Activated T-helper 1 cell treated with anti-CD3 and anti-CD28 coated beads, Interleukin-12 subunit alpha, Interleukin-12 subunit beta, Interleukin-2, Interleukin-4 antibody, amounts not matched to agents 30 ng/mL and 10 ng/mL and 1 ng/mL, durations not matched to agents 14 hours and 24 hours and 36 hours (primary cell): ENCODE data around the gene AMFR. TPM values are rescaled to one million over a fixed set of nuclear protein-coding genes. Genes with fewer than 3 reads are reported as not detected.
A peak's percentile ranks its signal among the peaks of the same experiment; 100 is the strongest.

ENCODE experiments used
- DNase-seq: peaks from one replicate; pipeline ENCODE4 v3.0.0; 2021; ENCODE audit warnings: low spot score
- H3K27ac Mint-ChIP-seq: one replicate; pipeline ENCODE4 v1.8.0; 2021; ENCODE audit warnings: mild to moderate bottlenecking, mixed read lengths
- H3K27me3 Mint-ChIP-seq: one replicate; pipeline ENCODE4 v1.8.0; 2022; ENCODE audit warnings: mild to moderate bottlenecking, moderate library complexity, mixed read lengths; ENCODE audit not compliant: insufficient read depth
- H3K36me3 Mint-ChIP-seq: one replicate; pipeline ENCODE4 v1.8.0; 2021; ENCODE audit warnings: low read depth, mixed read lengths
- H3K4me1 Mint-ChIP-seq: one replicate; pipeline ENCODE4 v1.8.0; 2021; ENCODE audit warnings: low read depth, mixed read lengths
- H3K4me3 Mint-ChIP-seq: one replicate; pipeline ENCODE4 v1.8.0; 2021; ENCODE audit warnings: mild to moderate bottlenecking, moderate library complexity, mixed read lengths
- H3K9me3 Mint-ChIP-seq: one replicate; pipeline ENCODE4 v1.8.0; 2021; ENCODE audit warnings: mixed read lengths
- intact Hi-C: fragments of 100-400 bp; cut with micrococcal nuclease; formaldehyde crosslinking; loops from one replicate; pipeline ENCODE4 v1.15.1; 2024
- total RNA-seq: library from RNA; stranded (reverse); gene quantifications from 2 replicates; pipeline ENCODE4 v1.2.3, GENCODE V29; 2022

The AMFR gene
- total RNA-seq, 1 donor from 2014 or later = 57.2 TPM

- H3K27ac Mint-ChIP-seq = no peak overlapping the region
- intact Hi-C loops = no loop called here
- H3K4me1 Mint-ChIP-seq = peaks cover 15% of the 10 kb centered on the region
- no peak overlapping the region for H3K4me3 Mint-ChIP-seq
- H3K27me3 Mint-ChIP-seq = no peaks in the 10 kb centered on the region
- DNase-seq = no peak
- H3K36me3 Mint-ChIP-seq = peaks cover 8% of the 10 kb centered on the region
- no peaks in the 10 kb centered on the region for H3K9me3 Mint-ChIP-seq
These were observed 62.1 kb downstream of the AMFR start for GRCh38 chr16:56363181-56363716.

- no peaks in the 10 kb centered on the region for H3K27me3 Mint-ChIP-seq
- peaks cover 8% of the 10 kb centered on the region for H3K36me3 Mint-ChIP-seq
- H3K9me3 Mint-ChIP-seq = no peaks in the 10 kb centered on the region
- no peak overlapping the region for H3K4me3 Mint-ChIP-seq
- intact Hi-C loops = no loop called here
- no peak for DNase-seq
- H3K27ac Mint-ChIP-seq = no peak overlapping the region
- H3K4me1 Mint-ChIP-seq = peaks cover 21% of the 10 kb centered on the region
These were observed 62.6 kb downstream of the AMFR start for GRCh38 chr16:56362706-56363105.

- H3K4me1 Mint-ChIP-seq = peaks cover 25% of the 10 kb centered on the region
- DNase-seq = no peak
These were observed 63.2 kb downstream of the AMFR start for GRCh38 chr16:56362057-56362655.

GRCh38 chr16:56360117-56361008, 65.0 kb downstream of the AMFR start:
- H3K9me3 Mint-ChIP-seq = no peaks in the 10 kb centered on the region
- DNase-seq = no peak
- H3K27ac Mint-ChIP-seq = no peak overlapping the region
- H3K27me3 Mint-ChIP-seq = no peaks in the 10 kb centered on the region
- peaks cover 38% of the 10 kb centered on the region for H3K4me1 Mint-ChIP-seq
- intact Hi-C loops = no loop called here
- no peak overlapping the region for H3K4me3 Mint-ChIP-seq
- peaks cover 3% of the 10 kb centered on the region for H3K36me3 Mint-ChIP-seq

More at GRCh38 chr16:56362057-56362655, 63.2 kb downstream of the AMFR start:
- Mint-ChIP-seq H3K4me3 (no peak overlapping the region), H3K27me3 (no peaks in the 10 kb centered on the region), H3K27ac (peak overlapping the region; percentile 42), H3K9me3 (no peaks in the 10 kb centered on the region), H3K36me3 (peaks cover 3% of the 10 kb centered on the region)
- intact Hi-C loops = no loop called here

GRCh38 chr16:56357765-56358322, 67.5 kb downstream of the AMFR start:
- peak overlapping the region; percentile 22 for H3K4me3 Mint-ChIP-seq
- H3K36me3 Mint-ChIP-seq = peaks cover 3% of the 10 kb centered on the region
- peaks cover 2% of the 10 kb centered on the region for H3K27me3 Mint-ChIP-seq
- intact Hi-C loops = loop anchor here (1.0 to 5.0 kb wide), 4 partner anchors 66 to 374 kb away; partner anchors contain the start of genes MT2A, NUDT21, NUP93 and OGFOD1
- H3K4me1 Mint-ChIP-seq = peaks cover 38% of the 10 kb centered on the region
- no peak for DNase-seq
- peak overlapping the region; percentile 88 for H3K27ac Mint-ChIP-seq
- H3K9me3 Mint-ChIP-seq = no peaks in the 10 kb centered on the region

GRCh38 chr16:56357241-56357764, 68.0 kb downstream of the AMFR start:
- intact Hi-C loops = loop anchor here (1.0 to 5.0 kb wide), 4 partner anchors 67 to 375 kb away; partner anchors contain the start of genes MT2A, NUDT21, NUP93 and OGFOD1
- Mint-ChIP-seq H3K9me3 (no peaks in the 10 kb centered on the region), H3K36me3 (peaks cover 3% of the 10 kb centered on the region), H3K4me3 (peak overlapping the region; percentile 71), H3K4me1 (peaks cover 38% of the 10 kb centered on the region), H3K27me3 (peaks cover 2% of the 10 kb centered on the region), H3K27ac (peak overlapping the region; percentile 88)
- DNase-seq = no peak

GRCh38 chr16:56356276-56357240, 68.8 kb downstream of the AMFR start:
- intact Hi-C loops = loop anchor here (1.0 to 5.0 kb wide), 5 partner anchors 68 to 376 kb away; partner anchors contain the start of genes MT2A, NUDT21, NUP93 and OGFOD1
- peak overlapping the region; percentile 88 for H3K27ac Mint-ChIP-seq
- peak; percentile 46 for DNase-seq

GRCh38 chr16:56355786-56356275, 69.5 kb downstream of the AMFR start:
- Mint-ChIP-seq H3K4me3 (peak overlapping the region; percentile 71), H3K27me3 (peaks cover 2% of the 10 kb centered on the region), H3K27ac (no peak overlapping the region), H3K36me3 (no peaks in the 10 kb centered on the region), H3K9me3 (no peaks in the 10 kb centered on the region), H3K4me1 (peaks cover 38% of the 10 kb centered on the region)
- DNase-seq = no peak
- intact Hi-C loops = loop anchor here (1.0 to 5.0 kb wide), 2 partner anchors 157 to 376 kb away; partner anchors contain the start of gene NUP93

More at GRCh38 chr16:56356276-56357240, 68.8 kb downstream of the AMFR start:
- Mint-ChIP-seq H3K4me1 (peaks cover 38% of the 10 kb centered on the region), H3K9me3 (no peaks in the 10 kb centered on the region), H3K4me3 (peak overlapping the region; percentile 71), H3K36me3 (no peaks in the 10 kb centered on the region), H3K27me3 (peaks cover 2% of the 10 kb centered on the region)

- H3K4me3 Mint-ChIP-seq = peak overlapping the region; percentile 41
- no peaks in the 10 kb centered on the region for H3K36me3 Mint-ChIP-seq
- intact Hi-C loops = loop anchor here (5.0 kb wide), 1 partner anchor 377 kb away; the partner anchor contains the start of gene NUP93
- H3K27me3 Mint-ChIP-seq = peaks cover 2% of the 10 kb centered on the region
- no peak overlapping the region for H3K27ac Mint-ChIP-seq
- peaks cover 38% of the 10 kb centered on the region for H3K4me1 Mint-ChIP-seq
- no peak for DNase-seq
- H3K9me3 Mint-ChIP-seq = no peaks in the 10 kb centered on the region
These were observed 70.1 kb downstream of the AMFR start for GRCh38 chr16:56355221-56355620.

GRCh38 chr16:56354746-56355145, 70.6 kb downstream of the AMFR start:
- H3K4me3 Mint-ChIP-seq = no peak overlapping the region
- intact Hi-C loops = loop anchor here (5.0 kb wide), 1 partner anchor 378 kb away; the partner anchor contains the start of gene NUP93
- H3K4me1 Mint-ChIP-seq = peaks cover 33% of the 10 kb centered on the region
- DNase-seq = no peak
- H3K27ac Mint-ChIP-seq = no peak overlapping the region
- no peaks in the 10 kb centered on the region for H3K9me3 Mint-ChIP-seq
- no peaks in the 10 kb centered on the region for H3K36me3 Mint-ChIP-seq
- peaks cover 2% of the 10 kb centered on the region for H3K27me3 Mint-ChIP-seq

GRCh38 chr16:56354016-56354415, 71.3 kb downstream of the AMFR start:
- Mint-ChIP-seq H3K27ac (no peak overlapping the region), H3K9me3 (no peaks in the 10 kb centered on the region), H3K36me3 (no peaks in the 10 kb centered on the region), H3K4me3 (no peak overlapping the region), H3K27me3 (peaks cover 2% of the 10 kb centered on the region), H3K4me1 (peaks cover 28% of the 10 kb centered on the region)
- DNase-seq = no peak
- intact Hi-C loops = no loop called here
